Stimulated activated CD4-positive, alpha-beta T cell treated with anti-CD3 and anti-CD28 coated beads, Interleukin-4, amount 100 ng/mL, for 48 hours (primary cell): ENCODE data around the gene CNTNAP4.

Source experiments
- DNase-seq, 2 donors: peaks; one replicate each; pipeline ENCODE4 v3.0.0-alpha.2; 2020; ENCODE audit warnings: low read depth in 2 of 2

Gene CNTNAP4

GRCh38 chr16:76309639-76310335 lies 32.6 kb downstream of the CNTNAP4 start:
- no peak for DNase-seq

GRCh38 chr16:76311260-76311659 lies 34.1 kb downstream of the CNTNAP4 start:
- DNase-seq = no peak

GRCh38 chr16:76318565-76318964 lies 41.4 kb downstream of the CNTNAP4 start:
- no peak for DNase-seq

GRCh38 chr16:76329106-76329505 lies 51.9 kb downstream of the CNTNAP4 start:
- DNase-seq = no peak

- no peak for DNase-seq
Measured at GRCh38 chr16:76335180-76335974, 58.2 kb downstream of the CNTNAP4 start.

GRCh38 chr16:76336112-76336511 lies 58.9 kb downstream of the CNTNAP4 start:
- DNase-seq = no peak

- DNase-seq = no peak
Measured at GRCh38 chr16:76338472-76338871, 61.3 kb downstream of the CNTNAP4 start.

- no peak for DNase-seq
Measured at GRCh38 chr16:76343769-76344168, 66.6 kb downstream of the CNTNAP4 start.

GRCh38 chr16:76345163-76345661 lies 68.0 kb downstream of the CNTNAP4 start:
- no peak for DNase-seq

- DNase-seq = no peak
Measured at GRCh38 chr16:76346210-76346609, 69.0 kb downstream of the CNTNAP4 start.

GRCh38 chr16:76351441-76351840 lies 74.2 kb downstream of the CNTNAP4 start:
- no peak for DNase-seq

GRCh38 chr16:76360404-76360803 lies 83.2 kb downstream of the CNTNAP4 start:
- DNase-seq = no peak

GRCh38 chr16:76370344-76370743 lies 93.1 kb downstream of the CNTNAP4 start:
- no peak for DNase-seq

- no peak for DNase-seq
Measured at GRCh38 chr16:76371441-76371840, 94.2 kb downstream of the CNTNAP4 start.

- DNase-seq = no peak
Measured at GRCh38 chr16:76373998-76374397, 96.8 kb downstream of the CNTNAP4 start.

- no peak for DNase-seq
Measured at GRCh38 chr16:76376988-76377387, 99.8 kb downstream of the CNTNAP4 start.

- no peak for DNase-seq
Measured at GRCh38 chr16:76378020-76378419, 100.8 kb downstream of the CNTNAP4 start.

GRCh38 chr16:76381096-76381495 lies 103.9 kb downstream of the CNTNAP4 start:
- no peak for DNase-seq

- no peak for DNase-seq
Measured at GRCh38 chr16:76385601-76386230, 108.5 kb downstream of the CNTNAP4 start.

- no peak for DNase-seq
Measured at GRCh38 chr16:76386784-76387183, 109.6 kb downstream of the CNTNAP4 start.

- no peak for DNase-seq
Measured at GRCh38 chr16:76387994-76388393, 110.8 kb downstream of the CNTNAP4 start.

GRCh38 chr16:76389126-76389525 lies 111.9 kb downstream of the CNTNAP4 start:
- no peak for DNase-seq

GRCh38 chr16:76390476-76390875 lies 113.3 kb downstream of the CNTNAP4 start:
- DNase-seq = no peak
